Mononuclear cell (primary cell): ENCODE results near the gene ARFGAP1. TPM values are rescaled to one million over a fixed set of nuclear protein-coding genes. Genes with fewer than 3 reads are reported as not detected.

Experiments used
- H3K27me3 ChIP-seq: 2 replicates; pipeline ENCODE4 v1.6.0; 2011; ENCODE audit warnings: low read length, control low read depth; ENCODE audit not compliant: insufficient read depth
- H3K4me1 ChIP-seq: 2 replicates; pipeline ENCODE4 v1.5.1; 2011; ENCODE audit warnings: mild to moderate bottlenecking, low read length, control low read depth; ENCODE audit not compliant: insufficient read depth
- H3K4me3 ChIP-seq: 2 replicates; pipeline ENCODE4 v1.5.1; 2011; ENCODE audit warnings: mild to moderate bottlenecking, low read length, moderate library complexity
- H3K9me3 ChIP-seq: 2 replicates; pipeline ENCODE4 v1.5.1; 2011; ENCODE audit warnings: low read depth, mild to moderate bottlenecking, control low read depth, low read length
- total RNA-seq: library from RNA; depleted of rRNA; stranded (reverse); fragments of >200 nt; gene quantifications from one replicate; pipeline ENCODE4 v1.2.3, GENCODE V29; 2012

ARFGAP1 gene
- total RNA-seq, 1 donor: 36.4 TPM

- H3K27me3 ChIP-seq: peaks cover 5% of the 10 kb centered on the region
- no peak within 1 kb of the TSS for H3K4me3 ChIP-seq
- H3K9me3 ChIP-seq: no peaks in the 10 kb centered on the region
- H3K4me1 ChIP-seq: no peaks in the 10 kb centered on the region
Measured at GRCh38 chr20:63235399-63235983, 37.1 kb upstream of the ARFGAP1 start, which contains the start of gene BIRC7. BIRC7 (plus strand) TSS chr20:63235905; CDS start chr20:63236097, 192 bp downstream.

GRCh38 chr20:63236116-63236837, 36.3 kb upstream of the ARFGAP1 start:
- Histone ChIP-seq H3K4me3 (no peak overlapping the region), H3K4me1 (no peaks in the 10 kb centered on the region), H3K27me3 (no peaks in the 10 kb centered on the region), H3K9me3 (no peaks in the 10 kb centered on the region)

- no peaks in the 10 kb centered on the region for H3K27me3 ChIP-seq
- no peaks in the 10 kb centered on the region for H3K9me3 ChIP-seq
- no peak overlapping the region for H3K4me3 ChIP-seq
- H3K4me1 ChIP-seq: no peaks in the 10 kb centered on the region
Measured at GRCh38 chr20:63238031-63238430, 34.6 kb upstream of the ARFGAP1 start.

DNA sequence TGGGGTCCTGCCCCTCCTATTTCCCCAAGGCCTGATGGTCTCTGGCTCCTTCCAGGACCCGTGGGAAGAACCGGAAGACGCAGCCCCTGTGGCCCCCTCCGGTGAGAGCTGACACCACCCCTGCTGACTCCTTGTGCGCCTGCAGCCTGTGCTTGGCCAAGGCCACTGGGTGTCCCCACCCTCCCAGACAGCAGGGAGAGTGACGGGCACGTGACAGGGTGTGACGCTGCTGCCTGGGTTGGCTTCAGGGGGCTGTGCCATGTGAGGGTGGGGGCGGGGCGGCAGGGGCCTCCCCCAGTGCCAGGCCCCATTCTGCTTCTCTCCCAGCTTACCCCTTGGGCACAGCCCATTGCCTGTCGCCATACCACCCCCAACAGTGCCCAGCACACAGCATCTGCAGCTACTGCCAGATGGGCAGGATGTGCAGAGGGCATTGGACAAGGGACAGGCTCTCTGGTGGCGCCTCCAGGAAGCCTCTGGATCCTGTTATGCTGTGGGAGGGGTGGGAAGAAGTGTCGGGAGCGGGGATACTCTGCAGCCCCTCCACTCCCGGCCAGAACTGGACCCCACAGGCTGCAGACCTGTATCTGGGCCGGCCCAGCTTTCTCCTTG, 34.0 kb upstream of the ARFGAP1 start:
- Histone ChIP-seq H3K9me3 (no peaks in the 10 kb centered on the region), H3K4me1 (no peaks in the 10 kb centered on the region), H3K27me3 (no peaks in the 10 kb centered on the region), H3K4me3 (no peak overlapping the region)

GRCh38 chr20:63239431-63239830, 33.2 kb upstream of the ARFGAP1 start:
- Histone ChIP-seq H3K4me3 (no peak overlapping the region), H3K4me1 (no peaks in the 10 kb centered on the region), H3K9me3 (no peaks in the 10 kb centered on the region), H3K27me3 (no peaks in the 10 kb centered on the region)

DNA sequence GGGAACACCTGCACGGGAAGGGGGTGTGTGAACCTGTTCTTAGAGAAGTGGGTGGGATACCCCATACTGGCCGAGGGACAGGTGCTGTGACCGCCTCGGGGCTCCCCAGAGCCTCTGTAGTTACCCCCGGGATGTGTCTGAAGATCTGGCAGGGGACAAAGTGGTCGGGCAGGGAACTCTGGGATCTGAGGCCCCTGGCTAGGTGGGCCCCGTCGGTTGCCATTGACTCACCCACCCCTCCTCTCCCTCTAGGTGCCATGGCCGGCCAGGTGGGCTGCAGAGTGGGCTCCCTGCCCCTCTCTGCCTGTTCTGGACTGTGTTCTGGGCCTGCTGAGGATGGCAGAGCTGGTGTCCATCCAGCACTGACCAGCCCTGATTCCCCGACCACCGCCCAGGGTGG, 32.6 kb upstream of the ARFGAP1 start:
- H3K4me1 ChIP-seq: no peaks in the 10 kb centered on the region
- H3K9me3 ChIP-seq: no peaks in the 10 kb centered on the region
- H3K27me3 ChIP-seq: no peaks in the 10 kb centered on the region
- no peak overlapping the region for H3K4me3 ChIP-seq

- H3K4me1 ChIP-seq: no peaks in the 10 kb centered on the region
- no peaks in the 10 kb centered on the region for H3K27me3 ChIP-seq
Measured at GRCh38 chr20:63241272-63241671, 31.3 kb upstream of the ARFGAP1 start.

DNA sequence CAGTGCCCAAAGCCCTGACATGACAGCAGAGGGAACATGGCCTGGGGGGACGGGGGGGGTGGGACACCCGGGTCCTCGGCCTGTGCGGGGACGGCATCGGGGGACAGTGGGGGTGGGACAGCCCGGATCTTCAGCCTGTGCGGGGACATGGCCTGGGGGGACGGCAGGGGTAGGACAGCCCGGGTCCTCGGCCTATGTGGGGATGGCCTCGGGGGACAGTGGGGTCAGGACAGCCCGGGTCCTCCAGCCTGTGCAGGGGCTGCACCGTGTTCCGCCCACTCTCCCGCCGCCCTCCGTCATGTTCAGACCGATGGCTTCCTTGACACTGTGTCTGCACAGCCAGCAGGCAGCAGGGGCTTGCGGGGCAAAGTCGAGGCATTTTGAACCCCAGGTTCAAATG, 29.9 kb upstream of the ARFGAP1 start:
- H3K9me3 ChIP-seq: no peaks in the 10 kb centered on the region
- H3K4me3 ChIP-seq: no peak overlapping the region
- no peaks in the 10 kb centered on the region for H3K4me1 ChIP-seq
- H3K27me3 ChIP-seq: no peaks in the 10 kb centered on the region

More at GRCh38 chr20:63241272-63241671, 31.3 kb upstream of the ARFGAP1 start:
- Histone ChIP-seq H3K9me3 (no peaks in the 10 kb centered on the region), H3K4me3 (no peak overlapping the region)

DNA sequence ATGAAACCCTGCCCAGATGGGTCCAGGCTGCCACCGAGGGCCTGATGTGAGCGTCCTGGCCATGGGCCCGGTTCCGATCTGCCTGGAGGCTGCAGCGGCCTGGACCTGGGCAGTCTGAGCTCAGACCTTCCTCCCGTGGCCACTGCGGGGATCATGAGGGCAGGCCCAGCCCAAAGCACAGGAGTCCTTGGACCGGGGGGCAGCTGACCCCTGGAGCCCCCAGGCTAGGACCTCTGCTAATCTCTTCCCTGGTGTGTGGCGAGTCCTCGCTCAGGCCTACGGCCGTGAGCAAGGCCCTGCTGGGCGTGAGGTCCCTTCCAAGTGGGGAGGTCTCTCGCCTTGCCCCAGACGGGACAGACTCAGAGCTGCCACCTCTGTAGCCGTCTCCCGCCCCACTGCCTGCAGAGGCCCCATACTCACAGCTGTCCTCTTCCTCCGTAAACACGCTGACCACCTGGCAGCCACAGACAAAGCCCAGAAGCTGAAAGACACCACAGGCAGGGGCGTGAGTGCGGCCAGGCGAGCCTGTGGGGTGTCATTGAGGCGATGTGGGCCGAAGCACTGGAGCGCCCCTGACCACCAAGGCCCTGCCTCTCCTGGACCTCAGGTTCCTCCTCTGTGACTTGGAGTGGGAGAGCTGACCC, 28.9 kb upstream of the ARFGAP1 start:
- Histone ChIP-seq H3K4me3 (no peak overlapping the region), H3K9me3 (no peaks in the 10 kb centered on the region), H3K4me1 (no peaks in the 10 kb centered on the region), H3K27me3 (no peaks in the 10 kb centered on the region)

DNA sequence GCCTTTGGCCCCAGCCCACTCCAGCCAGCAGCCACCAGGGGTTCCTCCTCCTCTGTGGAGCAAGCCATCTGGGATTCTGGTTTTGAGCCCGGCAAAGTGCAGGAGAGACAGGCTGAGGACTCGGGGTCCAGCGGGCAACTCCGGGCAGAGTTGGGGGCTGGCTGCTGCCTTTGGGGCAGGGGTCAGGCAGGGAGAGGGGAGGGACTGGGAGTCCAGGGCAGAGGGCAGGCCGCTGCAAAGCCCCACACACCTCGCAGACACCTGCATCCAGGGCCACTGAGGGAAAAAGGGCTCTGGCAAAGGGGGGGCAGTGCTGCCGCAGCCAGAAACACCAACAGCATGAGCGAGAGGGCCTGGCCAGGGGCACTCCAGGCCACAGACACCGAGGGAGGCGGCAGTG, 28.1 kb upstream of the ARFGAP1 start:
- Histone ChIP-seq H3K4me3 (no peak overlapping the region), H3K9me3 (no peaks in the 10 kb centered on the region), H3K4me1 (no peaks in the 10 kb centered on the region), H3K27me3 (no peaks in the 10 kb centered on the region)

GRCh38 chr20:63246490-63247288, 25.9 kb upstream of the ARFGAP1 start:
- Histone ChIP-seq H3K27me3 (no peaks in the 10 kb centered on the region), H3K4me1 (no peaks in the 10 kb centered on the region), H3K4me3 (no peak overlapping the region), H3K9me3 (no peaks in the 10 kb centered on the region)

- H3K27me3 ChIP-seq: peaks cover under 1% of the 10 kb centered on the region
Measured at GRCh38 chr20:63247671-63248228, 24.9 kb upstream of the ARFGAP1 start.

GRCh38 chr20:63248835-63249591, 23.6 kb upstream of the ARFGAP1 start:
- H3K9me3 ChIP-seq: no peaks in the 10 kb centered on the region
- peaks cover 7% of the 10 kb centered on the region for H3K27me3 ChIP-seq
- H3K4me1 ChIP-seq: no peaks in the 10 kb centered on the region
- H3K4me3 ChIP-seq: no peak overlapping the region

More at GRCh38 chr20:63247671-63248228, 24.9 kb upstream of the ARFGAP1 start:
- H3K4me1 ChIP-seq: no peaks in the 10 kb centered on the region
- H3K9me3 ChIP-seq: no peaks in the 10 kb centered on the region
- H3K4me3 ChIP-seq: no peak overlapping the region

DNA sequence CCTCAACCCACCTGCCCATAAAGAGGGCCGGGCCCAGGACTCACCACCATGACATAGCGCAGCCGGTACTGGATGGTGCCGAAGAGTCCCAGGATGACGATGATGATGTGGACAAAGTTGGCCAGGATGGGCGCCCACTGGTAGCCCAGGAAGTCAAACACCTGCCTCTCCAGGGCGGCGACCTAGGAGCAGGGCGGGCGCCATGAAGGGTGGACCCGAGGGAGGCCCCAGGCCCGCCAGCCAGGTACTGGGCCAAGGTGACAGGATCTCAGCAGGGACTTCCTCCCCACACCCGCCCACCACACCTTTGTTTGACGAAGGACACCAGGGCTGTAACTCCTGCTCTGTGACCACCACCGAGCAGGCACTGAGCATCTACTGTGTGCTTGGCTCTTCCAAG, 22.7 kb upstream of the ARFGAP1 start:
- Histone ChIP-seq H3K4me3 (no peak overlapping the region), H3K27me3 (peaks cover 10% of the 10 kb centered on the region), H3K4me1 (no peaks in the 10 kb centered on the region), H3K9me3 (no peaks in the 10 kb centered on the region)
